Spinal cord (tissue), 10 donors: ENCODE data around the gene FLYWCH2. TPM values are rescaled to one million over a fixed set of nuclear protein-coding genes. Genes with fewer than 3 reads are reported as not detected.
"Not testable (repeated sequence)": the region's sequence is repeated elsewhere in the genome, so short reads cannot be mapped to it uniquely, and the experiment has no call there.

Experiments
- DNase-seq, 6 donors: peaks; one replicate each; pipeline versions ENCODE4 v3.0.0 to v3.0.0-alpha.2; 2013 to 2015; ENCODE audit warnings: low spot score in 6 of 6, low read depth in 4 of 6
- H3K27ac ChIP-seq: one replicate; pipeline ENCODE4 v1.5.1; 2013; ENCODE audit warnings: low read depth, low read length, control low read depth
- H3K27me3 ChIP-seq: one replicate; pipeline ENCODE4 v1.6.1; 2013; ENCODE audit warnings: low read length; ENCODE audit not compliant: control insufficient read depth, insufficient read depth
- H3K36me3 ChIP-seq: one replicate; pipeline ENCODE4 v1.6.1; 2013; ENCODE audit warnings: low read length; ENCODE audit not compliant: control insufficient read depth, insufficient read depth
- H3K4me1 ChIP-seq: one replicate; pipeline ENCODE4 v1.6.1; 2013; ENCODE audit warnings: low read length; ENCODE audit not compliant: control insufficient read depth, insufficient read depth
- H3K4me3 ChIP-seq: one replicate; pipeline ENCODE4 v1.5.1; 2013; ENCODE audit warnings: low read depth, low read length, control low read depth
- H3K9me3 ChIP-seq: one replicate; pipeline ENCODE4 v1.6.1; 2013; ENCODE audit warnings: low read length; ENCODE audit not compliant: control insufficient read depth, insufficient read depth
- WGBS: methylation state at CpG from one replicate; pipeline ENCODE4 v1.1.5; 2013; ENCODE audit warnings: missing lambda C conversion rate; ENCODE audit not compliant: insufficient coverage; 5-methylcytosine and 5-hydroxymethylcytosine counted together
- polyA plus RNA-seq, 2 donors: library from polyadenylated mRNA; unstranded; fragments of 120-200 nt; gene quantifications; one replicate each; pipeline ENCODE4 v1.2.1, GENCODE V29; 2013; ENCODE audit not compliant: insufficient read length in 2 of 2
- total RNA-seq, 2 donors: library from RNA; depleted of rRNA in 1 of 2; stranded (reverse); fragments of 120-200 nt in 1 of 2; fragments of >200 nt in 1 of 2; gene quantifications; one replicate each; pipeline versions ENCODE4 v1.2.3 to v1.2.4, GENCODE V29; 2013 to 2014
- donor health status: healthy.

The FLYWCH2 gene
- total and polyA plus RNA-seq, 4 donors: 28.1 to 63.1 (median 60.7) TPM

DNA sequence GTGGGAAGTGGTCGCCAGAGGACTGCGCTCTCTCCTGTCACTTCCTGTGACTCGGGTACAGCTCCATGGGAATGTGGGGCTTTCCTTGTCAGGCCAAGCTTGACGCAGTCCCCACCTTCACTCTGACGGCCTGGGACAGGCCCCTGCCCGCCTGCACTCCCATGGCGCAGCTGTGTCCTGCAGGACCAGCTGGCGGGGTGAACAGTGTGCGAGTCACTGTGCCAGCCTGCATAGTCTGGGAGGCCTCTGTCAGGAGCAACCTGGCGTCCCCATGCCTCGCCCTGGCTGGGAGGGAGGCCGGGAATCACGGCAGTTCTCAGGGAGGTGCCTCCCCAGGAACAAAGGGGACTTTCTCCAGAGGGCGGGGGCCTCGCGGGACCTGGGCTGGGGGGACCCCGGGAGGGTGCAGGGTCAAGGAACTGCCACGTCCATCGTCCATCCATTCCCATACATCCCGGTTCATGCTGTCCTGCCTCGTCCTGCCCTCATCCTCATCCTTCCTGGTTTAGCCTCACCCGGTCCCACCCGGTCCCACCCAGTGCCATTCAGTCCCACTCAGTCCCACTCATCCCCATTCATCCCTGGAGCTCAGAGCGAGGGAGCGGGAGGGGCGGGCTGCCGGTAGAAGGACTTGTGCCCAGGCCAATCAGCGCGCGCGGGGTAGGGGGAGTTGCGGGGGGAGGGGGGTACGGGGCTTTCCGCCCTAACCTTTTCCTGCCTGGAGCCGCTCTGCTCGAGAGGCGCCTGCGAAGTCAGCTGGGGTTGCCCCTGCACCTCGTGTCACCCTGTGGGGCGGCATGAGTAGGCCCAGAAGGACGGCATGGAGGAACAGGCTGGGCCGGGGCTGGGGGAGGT is 42.1 kb downstream of the FLYWCH2 start:
- Histone ChIP-seq H3K4me3 (no peak overlapping the region), H3K27ac (no peak overlapping the region)

DNA sequence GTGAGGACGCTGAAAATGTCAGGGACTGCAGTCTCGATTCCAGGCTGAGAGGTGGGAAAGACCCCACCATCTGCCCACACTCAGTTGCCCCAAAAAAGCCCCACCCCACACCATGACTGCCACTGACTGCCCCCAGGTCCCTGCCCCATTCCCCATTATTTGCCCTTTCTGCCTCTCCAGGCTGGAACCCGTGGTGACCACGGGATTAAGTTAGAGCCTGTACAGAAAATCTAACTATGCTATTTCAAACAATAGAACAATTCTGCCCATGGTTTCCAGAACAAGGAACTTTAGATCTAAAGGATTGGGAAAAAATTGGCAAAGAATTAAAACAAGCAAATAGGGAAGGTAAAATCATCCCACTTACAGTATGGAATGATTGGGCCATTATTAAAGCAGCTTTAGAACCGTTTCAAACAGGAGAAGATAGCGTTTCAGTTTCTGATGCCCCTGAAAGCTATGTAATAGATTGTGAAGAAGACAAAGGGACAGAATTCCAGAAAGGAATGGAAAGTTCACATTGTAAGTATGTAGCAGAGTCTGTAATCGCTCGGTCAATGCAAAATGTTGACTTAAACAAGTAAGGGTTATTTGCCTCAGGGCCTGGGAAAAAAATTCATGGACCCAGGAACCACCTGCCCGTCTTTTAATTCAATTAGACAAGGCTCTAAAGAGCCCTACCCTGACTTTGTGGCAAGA is 43.1 kb downstream of the FLYWCH2 start:
- Histone ChIP-seq H3K27ac (no peak overlapping the region), H3K36me3 (peaks cover 50% of the 10 kb centered on the region), H3K4me3 (no peak overlapping the region)

More for the DNA sequence above, 42.1 kb downstream of the FLYWCH2 start:
- WGBS: 52% methylated on average over 26 of the region's 42 CpGs
- Histone ChIP-seq H3K9me3 (no peaks in the 10 kb centered on the region), H3K36me3 (peaks cover 45% of the 10 kb centered on the region), H3K4me1 (peaks cover 22% of the 10 kb centered on the region), H3K27me3 (no peaks in the 10 kb centered on the region)
- peak in 2 of 6 donors; percentile 56 to 57 for DNase-seq

GRCh38 chr16:2926650-2926999 is 43.6 kb downstream of the FLYWCH2 start:
- Histone ChIP-seq H3K4me1 (peaks cover 22% of the 10 kb centered on the region), H3K4me3 (no peak overlapping the region), H3K36me3 (peaks cover 56% of the 10 kb centered on the region), H3K27ac (no peak overlapping the region), H3K9me3 (no peaks in the 10 kb centered on the region), H3K27me3 (no peaks in the 10 kb centered on the region)
- DNase-seq: peak in 1 of 6 donors; percentile 67
- WGBS: no CpG with 5 or more reads among the region's 5 CpGs

More for the DNA sequence above, 43.1 kb downstream of the FLYWCH2 start:
- H3K9me3 ChIP-seq: no peaks in the 10 kb centered on the region
- H3K4me1 ChIP-seq: peaks cover 22% of the 10 kb centered on the region
- H3K27me3 ChIP-seq: no peaks in the 10 kb centered on the region
- WGBS: 61% methylated on average over 5 of the region's 9 CpGs
- no peak for DNase-seq

- 11% methylated on average over 14 of the region's 19 CpGs for WGBS
- Histone ChIP-seq H3K9me3 (no peaks in the 10 kb centered on the region), H3K27ac (no peak overlapping the region), H3K4me1 (peaks cover 22% of the 10 kb centered on the region), H3K27me3 (no peaks in the 10 kb centered on the region), H3K36me3 (peaks cover 58% of the 10 kb centered on the region), H3K4me3 (no peak overlapping the region)
- DNase-seq: peak in 5 of 6 donors; percentile 67 to 96 (median 71)
Observed at GRCh38 chr16:2927010-2927646, 44.1 kb downstream of the FLYWCH2 start.

DNA sequence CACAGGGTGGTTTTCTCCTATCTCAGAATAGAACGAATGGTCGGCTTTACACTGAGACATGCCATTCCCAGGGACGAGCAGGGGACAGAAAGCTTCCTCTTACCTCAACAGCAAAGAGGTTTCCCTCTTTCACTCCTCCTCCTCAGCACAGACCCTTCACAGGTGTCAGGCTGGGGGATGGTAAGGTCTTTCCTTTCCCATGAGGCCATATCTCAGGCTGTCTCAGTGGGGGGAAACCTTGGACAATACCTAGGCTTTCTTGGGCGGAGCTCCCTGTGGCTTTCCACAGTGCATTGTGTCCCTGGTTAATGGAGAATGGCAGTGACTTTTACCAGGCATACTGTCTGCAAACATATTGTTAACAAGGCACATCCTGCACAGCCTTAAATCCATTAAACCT is 45.1 kb downstream of the FLYWCH2 start:
- Histone ChIP-seq H3K4me1 (peaks cover 22% of the 10 kb centered on the region), H3K36me3 (peaks cover 62% of the 10 kb centered on the region)
- H3K27me3 ChIP-seq, H3K27ac ChIP-seq, H3K9me3 ChIP-seq, DNase-seq, H3K4me3 ChIP-seq: not testable (repeated sequence)
- 80% methylated on average over 1 of the region's 4 CpGs for WGBS

- H3K27ac ChIP-seq: no peak overlapping the region
- WGBS: 76% methylated on average over 10 of the region's 11 CpGs
- peaks cover 63% of the 10 kb centered on the region for H3K36me3 ChIP-seq
- peaks cover 22% of the 10 kb centered on the region for H3K4me1 ChIP-seq
- no peak overlapping the region for H3K4me3 ChIP-seq
- no peaks in the 10 kb centered on the region for H3K9me3 ChIP-seq
- no peaks in the 10 kb centered on the region for H3K27me3 ChIP-seq
- DNase-seq: no peak
Observed at GRCh38 chr16:2928796-2929195, 45.8 kb downstream of the FLYWCH2 start.

- Histone ChIP-seq H3K4me3 (no peak overlapping the region), H3K4me1 (peaks cover 18% of the 10 kb centered on the region), H3K36me3 (peaks cover 66% of the 10 kb centered on the region), H3K9me3 (no peaks in the 10 kb centered on the region), H3K27ac (no peak overlapping the region), H3K27me3 (no peaks in the 10 kb centered on the region)
- DNase-seq: no peak
- 93% methylated on average over 14 of the region's 14 CpGs for WGBS
Observed at GRCh38 chr16:2929693-2930092, 46.7 kb downstream of the FLYWCH2 start.

DNA sequence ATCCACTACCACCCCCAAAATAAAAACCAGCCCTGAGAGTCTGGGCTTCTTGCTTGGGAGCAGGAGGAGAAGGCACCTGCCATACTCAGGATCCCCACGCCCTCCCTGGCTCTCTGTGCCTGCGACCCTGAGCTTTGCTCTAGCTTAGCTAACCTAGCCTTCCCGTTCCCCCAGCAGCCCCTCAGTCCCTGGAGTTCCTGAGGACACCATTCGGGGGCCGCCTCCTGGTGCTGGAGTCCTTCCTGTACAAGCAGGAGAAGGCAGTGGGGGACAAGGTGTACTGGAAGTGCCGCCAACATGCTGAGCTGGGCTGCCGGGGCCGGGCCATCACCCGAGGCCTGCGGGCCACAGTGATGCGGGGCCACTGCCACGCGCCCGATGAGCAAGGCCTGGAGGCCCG is 47.2 kb downstream of the FLYWCH2 start:
- H3K9me3 ChIP-seq: no peaks in the 10 kb centered on the region
- DNase-seq: no peak
- no peak overlapping the region for H3K4me3 ChIP-seq
- WGBS: 96% methylated on average over 14 of the region's 15 CpGs
- peaks cover 65% of the 10 kb centered on the region for H3K36me3 ChIP-seq
- H3K27me3 ChIP-seq: no peaks in the 10 kb centered on the region
- no peak overlapping the region for H3K27ac ChIP-seq
- H3K4me1 ChIP-seq: peaks cover 13% of the 10 kb centered on the region

- not testable (repeated sequence) for H3K27me3 ChIP-seq, H3K9me3 ChIP-seq, H3K27ac ChIP-seq, DNase-seq, H3K4me1 ChIP-seq, H3K4me3 ChIP-seq
- H3K36me3 ChIP-seq: peaks cover 77% of the 10 kb centered on the region
- 80% methylated on average over 6 of the region's 13 CpGs for WGBS
Observed at GRCh38 chr16:2931231-2931914, 48.4 kb downstream of the FLYWCH2 start.
